H9 (cell line): Measurements from ENCODE around the gene ALDH6A1. TPM values are rescaled to one million over a fixed set of nuclear protein-coding genes. Genes with fewer than 3 reads are reported as not detected.

ENCODE experiments used
- DNase-seq: peaks from one replicate; pipeline ENCODE4 v3.0.0-alpha.2; 2017
- H2AFZ ChIP-seq: one replicate; pipeline ENCODE4 v1.6.1; 2013; ENCODE audit warnings: mild to moderate bottlenecking, low read length, control low read depth, moderate library complexity
- H2AK5ac ChIP-seq: 2 replicates; pipeline ENCODE4 v1.6.1; 2013; ENCODE audit warnings: low read length, control low read depth, mixed read lengths; ENCODE audit not compliant: insufficient read length
- H2BK120ac ChIP-seq: one replicate; pipeline ENCODE4 v1.6.1; 2013; ENCODE audit warnings: low read depth, mild to moderate bottlenecking, low read length, control low read depth, inconsistent platforms; ENCODE audit not compliant: poor library complexity, severe bottlenecking
- H2BK12ac ChIP-seq: 2 replicates; pipeline ENCODE4 v1.6.1; 2013; ENCODE audit warnings: low read length, control low read depth, mixed read lengths, low read depth; ENCODE audit not compliant: insufficient read length
- H2BK15ac ChIP-seq: 2 replicates; pipeline ENCODE4 v1.6.1; 2013; ENCODE audit warnings: low read depth, low read length, control low read depth
- H2BK20ac ChIP-seq: one replicate; pipeline ENCODE4 v1.6.1; 2013; ENCODE audit warnings: low read depth, mild to moderate bottlenecking, low read length, control low read depth, inconsistent platforms; ENCODE audit not compliant: poor library complexity, severe bottlenecking
- H2BK5ac ChIP-seq: 2 replicates; pipeline ENCODE4 v1.6.1; 2013; ENCODE audit warnings: low read length, control low read depth, mixed read lengths; ENCODE audit not compliant: insufficient read length
- H3K14ac ChIP-seq: 2 replicates; pipeline ENCODE4 v1.6.1; 2013; ENCODE audit warnings: low read length, control low read depth; ENCODE audit not compliant: insufficient read depth
- H3K18ac ChIP-seq: 2 replicates; pipeline ENCODE4 v1.6.1; 2013; ENCODE audit warnings: low read depth, mild to moderate bottlenecking, mixed read lengths, low read length, control low read depth; ENCODE audit not compliant: insufficient read length
- H3K23ac ChIP-seq: 2 replicates; pipeline ENCODE4 v1.6.1; 2013; ENCODE audit warnings: low read length, control low read depth, mixed read lengths, low read depth; ENCODE audit not compliant: insufficient read length
- H3K23me2 ChIP-seq: 2 replicates; pipeline ENCODE4 v1.6.1; 2013; ENCODE audit warnings: low read depth, mild to moderate bottlenecking, mixed read lengths, low read length, control low read depth; ENCODE audit not compliant: insufficient read length, poor library complexity, severe bottlenecking
- H3K27ac ChIP-seq: 2 replicates; pipeline ENCODE4 v1.5.1; 2013; ENCODE audit warnings: low read length, control low read depth, mixed read lengths, low read depth; ENCODE audit not compliant: insufficient read length
- H3K27me3 ChIP-seq: 2 replicates; pipeline ENCODE4 v1.6.1; 2013; ENCODE audit warnings: low read length, control low read depth, inconsistent platforms; ENCODE audit not compliant: insufficient read depth
- H3K4ac ChIP-seq: 2 replicates; pipeline ENCODE4 v1.6.1; 2013; ENCODE audit warnings: low read depth, mild to moderate bottlenecking, control low read depth, inconsistent platforms, low read length, moderate library complexity
- H3K4me1 ChIP-seq: 2 replicates; pipeline ENCODE4 v1.6.1; 2013; ENCODE audit warnings: low read length, control low read depth, inconsistent platforms; ENCODE audit not compliant: insufficient read depth
- H3K4me2 ChIP-seq: 2 replicates; pipeline ENCODE4 v1.6.1; 2013; ENCODE audit warnings: low read length, control low read depth, mixed read lengths; ENCODE audit not compliant: insufficient read length, insufficient read depth
- H3K56ac ChIP-seq: 2 replicates; pipeline ENCODE4 v1.6.1; 2013; ENCODE audit warnings: low read depth, mild to moderate bottlenecking, mixed read lengths, low read length, control low read depth; ENCODE audit not compliant: insufficient read length
- H3K79me1 ChIP-seq: 2 replicates; pipeline ENCODE4 v1.6.1; 2013; ENCODE audit warnings: low read depth, mild to moderate bottlenecking, moderate library complexity, low read length, control low read depth, inconsistent platforms; ENCODE audit not compliant: insufficient read depth, poor library complexity, severe bottlenecking
- H3K79me2 ChIP-seq: 2 replicates; pipeline ENCODE4 v1.6.1; 2013; ENCODE audit warnings: low read length, control low read depth, inconsistent platforms; ENCODE audit not compliant: insufficient read depth
- H3K9ac ChIP-seq: 2 replicates; pipeline ENCODE4 v1.6.1; 2013; ENCODE audit warnings: low read length, control low read depth, mixed read lengths; ENCODE audit not compliant: insufficient read length; ENCODE audit errors: extremely low read depth
- H3K9me3 ChIP-seq: one replicate; pipeline ENCODE4 v1.6.1; 2013; ENCODE audit warnings: low read depth, low read length, inconsistent platforms; ENCODE audit not compliant: control insufficient read depth
- H3T11ph ChIP-seq: one replicate; pipeline ENCODE4 v1.6.1; 2013; ENCODE audit warnings: mild to moderate bottlenecking, low read length, control low read depth, inconsistent platforms
- H4K20me1 ChIP-seq: one replicate; pipeline ENCODE4 v1.6.1; 2013; ENCODE audit not compliant: control insufficient read depth, insufficient read length, insufficient read depth
- H4K5ac ChIP-seq: 2 replicates; pipeline ENCODE4 v1.6.1; 2013; ENCODE audit warnings: low read depth, mild to moderate bottlenecking, mixed read lengths, low read length, control low read depth; ENCODE audit not compliant: insufficient read length
- H4K8ac ChIP-seq: replicated peaks from 2 replicates; pipeline ENCODE4 v1.6.1; 2013; ENCODE audit warnings: low read length, control low read depth, mixed read lengths, low read depth; ENCODE audit not compliant: insufficient read length
- H4K91ac ChIP-seq: 2 replicates; pipeline ENCODE4 v1.6.1; 2013; ENCODE audit warnings: low read depth, mild to moderate bottlenecking, moderate library complexity, mixed read lengths, low read length, control low read depth; ENCODE audit not compliant: insufficient read length
- H3K27ac Mint-ChIP-seq, 3 experiments: 2 replicates in 2 of 3; 3 replicates in 1 of 3; pipeline ENCODE4 v1.8.0; 2020 to 2021; ENCODE audit warnings: mixed read lengths in 3 of 3, mild to moderate bottlenecking in 1 of 3, moderate library complexity in 1 of 3
- H3K27me3 Mint-ChIP-seq: 2 replicates; pipeline ENCODE4 v1.8.0; 2021; ENCODE audit warnings: low read depth, mild to moderate bottlenecking, moderate library complexity, mixed read lengths
- H3K36me3 Mint-ChIP-seq, 3 experiments: 2 replicates in 2 of 3; 3 replicates in 1 of 3; pipeline ENCODE4 v1.8.0; 2020 to 2021; ENCODE audit warnings: low read depth in 3 of 3, mixed read lengths in 3 of 3; ENCODE audit not compliant: insufficient read depth in 1 of 3
- H3K4me1 Mint-ChIP-seq, 2 experiments: 2 replicates each; pipeline ENCODE4 v1.8.0; 2020; ENCODE audit warnings: mixed read lengths in 2 of 2
- H3K4me3 Mint-ChIP-seq, 2 experiments: 2 replicates in 1 of 2; 3 replicates in 1 of 2; pipeline ENCODE4 v1.8.0; 2020 to 2021; ENCODE audit warnings: mild to moderate bottlenecking in 2 of 2, mixed read lengths in 2 of 2, moderate library complexity in 1 of 2
- H3K9me3 Mint-ChIP-seq, 2 experiments: 2 replicates in 1 of 2; 3 replicates in 1 of 2; pipeline ENCODE4 v1.8.0; 2020; ENCODE audit warnings: mild to moderate bottlenecking in 2 of 2, mixed read lengths in 2 of 2, moderate library complexity in 1 of 2
- WGBS: extraction: QIAGEN DNeasy Blood & Tissue Kit; methylation state at CpG from one replicate; pipeline ENCODE4 v1.1.7; 2013; ENCODE audit warnings: missing lambda C conversion rate, low lambda C conversion rate, mixed read lengths; ENCODE audit not compliant: insufficient read length; ENCODE audit errors: extremely low coverage; 5-methylcytosine and 5-hydroxymethylcytosine counted together
- total RNA-seq: library from RNA; stranded (reverse); gene quantifications from 2 replicates; pipeline ENCODE4 v1.2.1, GENCODE V29; 2021
- TF ChIP-seq, protein P1 (sequence below): fragments of 200-600 bp; sonication (generic); conservative IDR thresholded peaks from 3 replicates; pipeline ENCODE4 v1.8.0; 2021; ENCODE audit warnings: antibody characterized with exemption, mild to moderate bottlenecking

The ALDH6A1 gene
- total RNA-seq, 1 experiment from 2014 or later, result 37.8 TPM

DNA sequence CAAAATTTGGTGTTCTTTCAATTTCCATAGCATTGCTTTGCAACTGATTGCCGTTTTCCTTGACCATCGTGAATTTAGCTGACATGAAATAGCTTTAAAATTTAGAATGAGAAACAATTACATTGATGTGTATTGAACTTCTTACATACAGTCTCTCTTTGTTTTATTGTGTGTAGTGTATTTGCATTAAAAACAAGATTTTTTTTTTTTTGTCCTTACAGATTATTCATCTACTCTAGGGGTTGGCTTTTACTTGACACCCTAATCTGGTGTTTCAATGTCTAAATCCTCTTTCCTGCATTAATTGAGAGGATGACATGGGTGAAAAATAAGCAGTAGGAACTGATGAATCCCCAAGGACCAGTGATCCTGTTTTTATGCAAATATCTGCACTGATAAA is 21.1 kb upstream of the ALDH6A1 start:
- Histone ChIP-seq H3K23ac (no peak overlapping the region), H2AK5ac (no peak overlapping the region), H2BK12ac (no peak overlapping the region), H3T11ph (no peak overlapping the region), H4K8ac (no peak overlapping the region), H2BK20ac (no peak overlapping the region), H3K79me1 (no peaks in the 10 kb centered on the region), H2BK15ac (no peak overlapping the region), H3K9ac (no peak overlapping the region), H3K14ac (no peak overlapping the region), H4K20me1 (no peaks in the 10 kb centered on the region), H3K4me2 (no peak overlapping the region), H3K9me3 (no peaks in the 10 kb centered on the region), H3K79me2 (no peaks in the 10 kb centered on the region), H3K23me2 (no peaks in the 10 kb centered on the region), H3K27ac (no peak overlapping the region), H3K4ac (no peak overlapping the region), H4K91ac (no peak overlapping the region), H3K27me3 (no peaks in the 10 kb centered on the region), H4K5ac (no peak overlapping the region), H2BK120ac (no peak overlapping the region), H3K18ac (no peak overlapping the region), H2AFZ (no peak overlapping the region), H2BK5ac (no peak overlapping the region), H3K56ac (no peak overlapping the region), H3K4me1 (no peaks in the 10 kb centered on the region)
- Mint-ChIP-seq H3K9me3 (no peaks in the 10 kb centered on the region), H3K27ac (no peak overlapping the region), H3K4me3 (no peak overlapping the region), H3K4me1 (no peaks in the 10 kb centered on the region), H3K36me3 (peaks cover 18 to 44% (median 34%) of the 10 kb centered on the region in 3 experiments; a peak in 6 of 7 replicates), H3K27me3 (no peaks in the 10 kb centered on the region)
- no peak for DNase-seq
- no CpG with 5 or more reads among the region's 2 CpGs for WGBS
- TF ChIP-seq, protein P1, sequence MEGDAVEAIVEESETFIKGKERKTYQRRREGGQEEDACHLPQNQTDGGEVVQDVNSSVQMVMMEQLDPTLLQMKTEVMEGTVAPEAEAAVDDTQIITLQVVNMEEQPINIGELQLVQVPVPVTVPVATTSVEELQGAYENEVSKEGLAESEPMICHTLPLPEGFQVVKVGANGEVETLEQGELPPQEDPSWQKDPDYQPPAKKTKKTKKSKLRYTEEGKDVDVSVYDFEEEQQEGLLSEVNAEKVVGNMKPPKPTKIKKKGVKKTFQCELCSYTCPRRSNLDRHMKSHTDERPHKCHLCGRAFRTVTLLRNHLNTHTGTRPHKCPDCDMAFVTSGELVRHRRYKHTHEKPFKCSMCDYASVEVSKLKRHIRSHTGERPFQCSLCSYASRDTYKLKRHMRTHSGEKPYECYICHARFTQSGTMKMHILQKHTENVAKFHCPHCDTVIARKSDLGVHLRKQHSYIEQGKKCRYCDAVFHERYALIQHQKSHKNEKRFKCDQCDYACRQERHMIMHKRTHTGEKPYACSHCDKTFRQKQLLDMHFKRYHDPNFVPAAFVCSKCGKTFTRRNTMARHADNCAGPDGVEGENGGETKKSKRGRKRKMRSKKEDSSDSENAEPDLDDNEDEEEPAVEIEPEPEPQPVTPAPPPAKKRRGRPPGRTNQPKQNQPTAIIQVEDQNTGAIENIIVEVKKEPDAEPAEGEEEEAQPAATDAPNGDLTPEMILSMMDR, result no peak
